Calu3 (cell line): ENCODE results near the gene PODNL1. TPM values are rescaled to one million over a fixed set of nuclear protein-coding genes. Genes with fewer than 3 reads are reported as not detected.

Experiments
- BruUV-seq: library from RNA; stranded (reverse); fragments of 400-500 nt; replicated peaks from 2 replicates; lab custom pipeline; 2021; lab: Mats Ljungman, UMichigan
- CTCF ChIA-PET: fragments of 300-600 bp; sonication (Branson Sonifier 250); formaldehyde crosslinking; loops from one replicate; lab custom pipeline; 2022; ENCODE audit warnings: antibody characterized with exemption; lab: Charles Lee
- DNase-seq: peaks from one replicate; pipeline ENCODE4 v3.0.0; 2022
- H3K27ac Mint-ChIP-seq: one replicate; pipeline ENCODE4 v1.8.0; 2022; ENCODE audit warnings: mixed read lengths; ENCODE audit not compliant: unreplicated experiment
- H3K27me3 Mint-ChIP-seq: one replicate; pipeline ENCODE4 v1.8.0; 2022; ENCODE audit warnings: mixed read lengths; ENCODE audit not compliant: unreplicated experiment
- H3K36me3 Mint-ChIP-seq: one replicate; pipeline ENCODE4 v1.8.0; 2022; ENCODE audit warnings: mild to moderate bottlenecking, moderate library complexity, mixed read lengths; ENCODE audit not compliant: insufficient read depth, unreplicated experiment
- H3K4me1 Mint-ChIP-seq: one replicate; pipeline ENCODE4 v1.8.0; 2022; ENCODE audit warnings: mild to moderate bottlenecking, low read depth, mixed read lengths; ENCODE audit not compliant: unreplicated experiment
- H3K4me3 Mint-ChIP-seq: one replicate; pipeline ENCODE4 v1.8.0; 2022; ENCODE audit warnings: mild to moderate bottlenecking, low read depth, moderate library complexity, mixed read lengths; ENCODE audit not compliant: unreplicated experiment
- H3K9me3 Mint-ChIP-seq: one replicate; pipeline ENCODE4 v1.8.0; 2022; ENCODE audit warnings: low read depth, mixed read lengths; ENCODE audit not compliant: unreplicated experiment
- intact Hi-C: fragments of 100-400 bp; cut with micrococcal nuclease; formaldehyde crosslinking; loops from one replicate; pipeline ENCODE4 v1.10.0; 2022; ENCODE audit not compliant: unreplicated experiment
- total RNA-seq: library from RNA; stranded (reverse); gene quantifications from 2 replicates; pipeline ENCODE4 v1.2.3, GENCODE V29; 2022
- TF ChIP-seq, protein P1 (sequence below): fragments of 200-600 bp; IDR thresholded peaks from one replicate; pipeline ENCODE4 v1.8.0; 2022; ENCODE audit warnings: antibody characterized with exemption; ENCODE audit not compliant: unreplicated experiment

Gene PODNL1
- total RNA-seq, 1 experiment from 2014 or later = not detected

DNA sequence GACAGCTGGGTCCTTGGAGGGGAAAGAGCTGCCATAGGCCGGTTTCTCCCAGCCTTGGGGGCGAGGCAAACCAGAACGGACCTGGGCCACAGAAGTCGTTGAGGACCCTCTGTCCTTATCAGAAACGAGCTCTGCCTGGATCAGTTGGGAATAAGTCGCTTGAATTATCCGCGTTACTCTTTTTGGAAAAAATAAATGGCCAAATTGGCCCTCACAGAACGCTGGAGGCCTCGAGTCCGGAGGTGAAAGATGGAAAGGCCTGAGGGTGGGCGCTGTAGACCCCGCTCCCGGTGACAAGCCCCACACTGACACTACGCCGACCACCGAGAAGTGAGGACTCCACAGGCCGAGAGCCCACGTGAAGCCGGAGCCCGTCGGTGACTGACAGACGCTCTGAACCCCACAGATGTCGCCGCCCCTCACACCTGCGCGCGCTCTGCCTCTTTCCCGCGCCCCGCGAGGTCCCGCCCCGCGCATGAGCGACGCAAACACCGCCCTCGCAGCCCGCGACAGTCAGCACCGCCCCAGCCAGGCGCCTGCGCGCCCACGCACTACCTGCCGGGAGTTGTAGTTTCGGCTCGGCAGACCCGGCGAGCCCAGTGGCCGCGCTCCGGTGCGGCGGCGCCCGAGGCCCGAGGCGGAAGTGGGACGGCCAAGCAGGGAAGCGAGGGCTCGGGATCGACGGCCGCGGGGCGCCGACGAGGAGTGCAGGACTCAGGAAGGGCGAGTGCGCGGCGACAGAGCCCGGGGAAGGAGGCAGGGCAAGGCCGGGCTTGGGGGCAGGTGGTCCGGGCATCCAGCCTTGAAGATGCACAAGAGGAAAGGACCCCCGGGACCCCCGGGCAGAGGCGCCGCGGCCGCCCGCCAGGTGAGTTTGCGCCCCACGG, 32.3 kb downstream of the PODNL1 start, which contains the start of the genes BRME1 and CC2D1A:
BRME1 (minus strand) TSS at position 484 of the 887 bp plus-strand sequence. CDS start 1,225 bp downstream, outside the sequence.
CC2D1A (plus strand) TSS at position 568 of the 887 bp plus-strand sequence; CDS start at position 809, 241 bp downstream.
- peak; percentile 92 for DNase-seq
- peak within 1 kb of the TSS; percentile 36 for H3K27ac Mint-ChIP-seq
- peak within 1 kb of the TSS; percentile 78 for H3K4me3 Mint-ChIP-seq
- intact Hi-C loops = no loop called here
- H3K27me3 Mint-ChIP-seq = no peaks in the 10 kb centered on the region
- BruUV-seq = no TSS peak
- H3K4me1 Mint-ChIP-seq = no peaks in the 10 kb centered on the region
- TF ChIP-seq, protein P1, sequence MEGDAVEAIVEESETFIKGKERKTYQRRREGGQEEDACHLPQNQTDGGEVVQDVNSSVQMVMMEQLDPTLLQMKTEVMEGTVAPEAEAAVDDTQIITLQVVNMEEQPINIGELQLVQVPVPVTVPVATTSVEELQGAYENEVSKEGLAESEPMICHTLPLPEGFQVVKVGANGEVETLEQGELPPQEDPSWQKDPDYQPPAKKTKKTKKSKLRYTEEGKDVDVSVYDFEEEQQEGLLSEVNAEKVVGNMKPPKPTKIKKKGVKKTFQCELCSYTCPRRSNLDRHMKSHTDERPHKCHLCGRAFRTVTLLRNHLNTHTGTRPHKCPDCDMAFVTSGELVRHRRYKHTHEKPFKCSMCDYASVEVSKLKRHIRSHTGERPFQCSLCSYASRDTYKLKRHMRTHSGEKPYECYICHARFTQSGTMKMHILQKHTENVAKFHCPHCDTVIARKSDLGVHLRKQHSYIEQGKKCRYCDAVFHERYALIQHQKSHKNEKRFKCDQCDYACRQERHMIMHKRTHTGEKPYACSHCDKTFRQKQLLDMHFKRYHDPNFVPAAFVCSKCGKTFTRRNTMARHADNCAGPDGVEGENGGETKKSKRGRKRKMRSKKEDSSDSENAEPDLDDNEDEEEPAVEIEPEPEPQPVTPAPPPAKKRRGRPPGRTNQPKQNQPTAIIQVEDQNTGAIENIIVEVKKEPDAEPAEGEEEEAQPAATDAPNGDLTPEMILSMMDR = no peak
- no peaks in the 10 kb centered on the region for H3K9me3 Mint-ChIP-seq
- CTCF ChIA-PET = interaction anchor here (0.9 kb wide), 1 partner anchor 9 kb away, joined by 3 read pairs; no protein-coding TSS in a partner anchor
- H3K36me3 Mint-ChIP-seq = peaks cover 21% of the 10 kb centered on the region

GRCh38 chr19:13902993-13903555, 35.1 kb downstream of the PODNL1 start:
- intact Hi-C loops = no loop called here
- Mint-ChIP-seq H3K36me3 (peaks cover 15% of the 10 kb centered on the region), H3K27ac (no peak overlapping the region), H3K4me1 (no peaks in the 10 kb centered on the region), H3K27me3 (no peaks in the 10 kb centered on the region), H3K9me3 (no peaks in the 10 kb centered on the region), H3K4me3 (no peak overlapping the region)
- BruUV-seq = no TSS peak
- peak; percentile 20 for DNase-seq
- CTCF ChIA-PET = interaction anchor here (0.5 to 0.7 kb wide), 2 partner anchors 49 to 1313 kb away, joined by 5 to 7 read pairs; partner anchors contain the start of gene DCAF15
- TF ChIP-seq, protein P1 = no peak

GRCh38 chr19:13899912-13900584, 38.2 kb downstream of the PODNL1 start:
- CTCF ChIA-PET = no interaction called here

More at GRCh38 chr19:13899912-13900584, 38.2 kb downstream of the PODNL1 start:
- Mint-ChIP-seq H3K27me3 (no peaks in the 10 kb centered on the region), H3K9me3 (no peaks in the 10 kb centered on the region), H3K4me3 (no peak overlapping the region), H3K36me3 (no peaks in the 10 kb centered on the region), H3K4me1 (no peaks in the 10 kb centered on the region), H3K27ac (no peak overlapping the region)
- DNase-seq = no peak
- intact Hi-C loops = no loop called here
- TF ChIP-seq, protein P1 = no peak
- BruUV-seq = no TSS peak
